Esophagus muscularis mucosa (tissue), 4 donors: ENCODE data around the gene MYL5.
A peak's percentile ranks its signal among the peaks of the same experiment; 100 is the strongest.
"Not testable (repeated sequence)": the region's sequence is repeated elsewhere in the genome, so short reads cannot be mapped to it uniquely, and the experiment has no call there.

Experiments
- CTCF ChIP-seq, 3 experiments: fragments of 200-600 bp in 2 of 3; fragments of 450-650 bp in 1 of 3; sonication (generic) in 2 of 3; IDR thresholded peaks; one replicate each; pipeline ENCODE4 v1.5.1; 2017 to 2019; ENCODE audit warnings: antibody characterized with exemption in 3 of 3, mild to moderate bottlenecking in 2 of 3, moderate library complexity in 1 of 3
- EP300 ChIP-seq: sonication (generic); formaldehyde crosslinking; IDR thresholded peaks from one replicate; pipeline ENCODE4 v1.6.1; 2017; ENCODE audit warnings: antibody characterized with exemption
- POLR2A ChIP-seq: fragments of 450-650 bp; IDR thresholded peaks from one replicate; pipeline ENCODE4 v1.6.1; 2017; ENCODE audit warnings: antibody characterized with exemption, moderate library complexity, mild to moderate bottlenecking, low read depth
- POLR2AphosphoS5 ChIP-seq, 2 donors: sonication (generic); formaldehyde crosslinking; IDR thresholded peaks; one replicate each; pipeline ENCODE4 v1.6.1; 2017; ENCODE audit warnings: antibody characterized with exemption in 2 of 2

- not testable (repeated sequence) for TF ChIP-seq POLR2A; CTCF (IDR thresholded peaks at IDR 0.05); EP300
- peak in 1 of 2 donors; percentile 15 for TF ChIP-seq POLR2AphosphoS5 (IDR thresholded peaks at IDR 0.05)
Measured at GRCh38 chr4:669806-670559, 4.4 kb upstream of the MYL5 start.
